NCI-H345 treated with DMSO at 0.1 percent for 48 hours (cell line): ENCODE results near the gene STIM2.
"Not testable (repeated sequence)": the region's sequence is repeated elsewhere in the genome, so short reads cannot be mapped to it uniquely, and the experiment has no call there.

Source experiments
- DNase-seq: peaks from one replicate; lab custom pipeline; 2025; ENCODE audit not compliant: unreplicated experiment; lab: John Stamatoyannopoulos, UW

Gene STIM2

GRCh38 chr4:26950446-26950845, 89.8 kb downstream of the STIM2 start:
- no peak for DNase-seq

GRCh38 chr4:26952891-26953290, 92.2 kb downstream of the STIM2 start:
- no peak for DNase-seq

- no peak for DNase-seq
Measured at GRCh38 chr4:26953366-26953765, 92.7 kb downstream of the STIM2 start.

- DNase-seq = no peak
Measured at GRCh38 chr4:26953770-26954423, 93.3 kb downstream of the STIM2 start.

GRCh38 chr4:26955241-26955640, 94.6 kb downstream of the STIM2 start:
- no peak for DNase-seq

GRCh38 chr4:26958925-26959653, 98.4 kb downstream of the STIM2 start:
- no peak for DNase-seq

- no peak for DNase-seq
Measured at GRCh38 chr4:26959654-26960047, 99.0 kb downstream of the STIM2 start.

- DNase-seq = no peak
Measured at GRCh38 chr4:26962720-26963119, 102.1 kb downstream of the STIM2 start.

- DNase-seq = no peak
Measured at GRCh38 chr4:26964512-26964911, 103.9 kb downstream of the STIM2 start.

- DNase-seq = no peak
Measured at GRCh38 chr4:26964994-26965393, 104.4 kb downstream of the STIM2 start.

GRCh38 chr4:26975464-26976181, 115.0 kb downstream of the STIM2 start:
- not testable (repeated sequence) for DNase-seq

GRCh38 chr4:26978387-26979053, 117.9 kb downstream of the STIM2 start:
- no peak for DNase-seq

- no peak for DNase-seq
Measured at GRCh38 chr4:26984896-26985295, 124.3 kb downstream of the STIM2 start.

- DNase-seq = no peak
Measured at GRCh38 chr4:26985873-26986272, 125.2 kb downstream of the STIM2 start.

GRCh38 chr4:26987191-26987590, 126.5 kb downstream of the STIM2 start:
- no peak for DNase-seq

- no peak for DNase-seq
Measured at GRCh38 chr4:26991057-26991456, 130.4 kb downstream of the STIM2 start.

GRCh38 chr4:26992657-26993361, 132.2 kb downstream of the STIM2 start:
- DNase-seq = no peak

GRCh38 chr4:26993539-26993938, 132.9 kb downstream of the STIM2 start:
- DNase-seq = no peak

- DNase-seq = no peak
Measured at GRCh38 chr4:26993967-26994366, 133.3 kb downstream of the STIM2 start.

- no peak for DNase-seq
Measured at GRCh38 chr4:26995316-26995715, 134.7 kb downstream of the STIM2 start.

- no peak for DNase-seq
Measured at GRCh38 chr4:26996745-26997144, 136.1 kb downstream of the STIM2 start.
